Measurements from ENCODE around the gene CBR3. TPM values are rescaled to one million over a fixed set of nuclear protein-coding genes. Genes with fewer than 3 reads are reported as not detected.

CBR3 gene
- total and polyA plus RNA-seq, 2 donors, result 1.5 to 9.1 TPM

DNA sequence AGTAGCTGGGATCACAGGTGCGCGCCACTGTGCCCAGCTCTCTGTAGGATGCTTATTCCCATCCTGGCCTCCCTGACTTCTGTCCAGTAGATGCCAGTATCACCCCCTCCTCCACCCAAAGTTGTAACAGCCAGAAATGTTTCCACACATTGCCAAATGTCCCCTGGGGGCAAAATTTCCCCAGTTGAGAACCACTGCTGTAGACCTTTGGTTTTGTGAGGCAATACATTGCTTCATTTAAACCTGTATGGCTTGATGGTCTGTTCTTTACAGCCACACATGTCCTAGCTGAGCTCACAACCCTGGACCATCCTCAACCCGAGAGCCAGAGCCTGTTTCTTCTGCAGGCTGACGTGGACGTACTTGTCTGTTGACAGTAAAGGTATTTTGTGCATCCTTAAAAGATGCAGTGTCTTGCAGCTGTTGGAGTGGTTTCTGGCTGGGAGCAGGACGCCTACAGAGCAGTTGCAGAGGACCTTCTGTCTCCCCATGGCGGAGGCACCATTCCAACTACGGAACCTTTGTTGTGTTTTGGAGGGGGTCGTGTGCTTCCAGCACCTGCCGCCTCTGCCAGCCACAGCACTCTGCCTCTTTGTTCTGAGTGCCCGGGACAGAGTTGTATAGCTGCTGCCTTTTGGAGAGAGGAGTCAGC lies 48.4 kb downstream of the CBR3 start:
- Histone ChIP-seq H3K36me3 (ENCODE audit: control insufficient read depth in 2 of 2, insufficient read depth in 2 of 2, low read length in 1 of 2) (peaks cover 0 to 3% of the 10 kb centered on the region in 2 donors), H3K4me1 (ENCODE audit: control insufficient read depth in 2 of 2, insufficient read depth in 2 of 2, low read length in 2 of 2) (peaks cover 0 to 2% of the 10 kb centered on the region in 2 donors), H3K4me3 (ENCODE audit: low read length in 2 of 2) (no peak overlapping the region), H3K27ac (ENCODE audit: low read depth in 1 of 2, low read length in 1 of 2) (no peak overlapping the region), H3K27me3 (ENCODE audit: control insufficient read depth in 2 of 2, insufficient read depth in 1 of 2, low read length in 1 of 2) (no peaks in the 10 kb centered on the region), H3K9me3 (ENCODE audit: control insufficient read depth in 2 of 2, insufficient read depth in 1 of 2, low read length in 1 of 2) (peaks cover 0 to 2% of the 10 kb centered on the region in 2 donors)
- 95% methylated on average over 11 of the region's 11 CpGs for WGBS
- DNase-seq (ENCODE audit: low read depth in 6 of 9, low spot score in 9 of 9), result no peak

DNA sequence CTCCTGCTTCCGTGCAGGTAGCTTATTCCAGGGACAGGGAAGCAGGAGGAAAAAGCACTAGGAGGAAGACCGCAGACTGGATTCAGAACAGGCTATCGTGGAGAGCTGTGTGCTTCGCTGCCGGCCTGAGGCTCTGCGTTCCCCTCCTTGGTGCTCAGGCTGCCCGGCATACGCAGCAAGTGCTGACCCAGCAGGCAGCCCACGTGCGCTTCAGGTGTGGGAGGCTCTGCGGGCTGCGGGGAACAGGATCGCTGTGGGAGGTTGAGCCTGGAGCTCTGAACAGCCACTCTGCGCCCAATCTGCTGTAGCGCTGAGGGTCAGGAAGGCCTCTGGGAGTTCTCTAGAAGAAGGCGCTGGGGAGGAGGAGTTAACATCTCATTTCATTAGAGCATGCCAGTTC lies 49.7 kb downstream of the CBR3 start:
- H3K9me3 ChIP-seq (ENCODE audit: control insufficient read depth in 2 of 2, insufficient read depth in 1 of 2, low read length in 1 of 2), result peaks cover 0 to 2% of the 10 kb centered on the region in 2 donors
- no peak overlapping the region for H3K27ac ChIP-seq (ENCODE audit: low read depth in 1 of 2, low read length in 1 of 2)
- no peaks in the 10 kb centered on the region for H3K27me3 ChIP-seq (ENCODE audit: control insufficient read depth in 2 of 2, insufficient read depth in 1 of 2, low read length in 1 of 2)
- DNase-seq (ENCODE audit: low read depth in 6 of 9, low spot score in 9 of 9), result no peak
- WGBS, result 99% methylated on average over 16 of the region's 16 CpGs
- H3K4me1 ChIP-seq (ENCODE audit: control insufficient read depth in 2 of 2, insufficient read depth in 2 of 2, low read length in 2 of 2), result peaks cover 0 to 2% of the 10 kb centered on the region in 2 donors
- peaks cover 0 to 3% of the 10 kb centered on the region in 2 donors for H3K36me3 ChIP-seq (ENCODE audit: control insufficient read depth in 2 of 2, insufficient read depth in 2 of 2, low read length in 1 of 2)
- no peak overlapping the region for H3K4me3 ChIP-seq (ENCODE audit: low read length in 2 of 2)

DNA sequence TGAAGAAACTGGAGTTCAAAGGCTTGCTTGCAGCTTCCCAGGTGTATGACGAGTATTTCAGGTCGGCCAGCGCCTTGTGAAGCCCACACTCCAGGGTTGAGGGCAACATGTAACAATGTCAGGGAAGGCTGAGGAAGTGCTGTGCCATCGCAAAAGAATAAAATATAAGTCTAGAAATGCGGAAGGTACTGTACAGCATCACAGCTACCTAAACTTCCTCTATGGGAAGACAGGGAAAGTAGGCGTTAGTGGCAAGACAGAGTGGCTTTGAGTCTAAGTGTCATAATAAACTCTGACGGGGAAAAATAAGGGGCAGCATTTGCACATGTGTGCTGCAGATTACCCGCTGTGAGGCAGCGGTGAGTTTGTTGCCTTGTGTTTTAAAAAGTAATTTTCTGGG lies 50.6 kb downstream of the CBR3 start:
- 96% methylated on average over 9 of the region's 9 CpGs for WGBS
- Histone ChIP-seq H3K4me1 (ENCODE audit: control insufficient read depth in 2 of 2, insufficient read depth in 2 of 2, low read length in 2 of 2) (peaks cover 0 to 2% of the 10 kb centered on the region in 2 donors), H3K36me3 (ENCODE audit: control insufficient read depth in 2 of 2, insufficient read depth in 2 of 2, low read length in 1 of 2) (peaks cover 0 to 3% of the 10 kb centered on the region in 2 donors), H3K27ac (ENCODE audit: low read depth in 1 of 2, low read length in 1 of 2) (no peak overlapping the region), H3K27me3 (ENCODE audit: control insufficient read depth in 2 of 2, insufficient read depth in 1 of 2, low read length in 1 of 2) (no peaks in the 10 kb centered on the region), H3K9me3 (ENCODE audit: control insufficient read depth in 2 of 2, insufficient read depth in 1 of 2, low read length in 1 of 2) (no peaks in the 10 kb centered on the region), H3K4me3 (ENCODE audit: low read length in 2 of 2) (no peak overlapping the region)
- DNase-seq (ENCODE audit: low read depth in 6 of 9, low spot score in 9 of 9), result no peak

DNA sequence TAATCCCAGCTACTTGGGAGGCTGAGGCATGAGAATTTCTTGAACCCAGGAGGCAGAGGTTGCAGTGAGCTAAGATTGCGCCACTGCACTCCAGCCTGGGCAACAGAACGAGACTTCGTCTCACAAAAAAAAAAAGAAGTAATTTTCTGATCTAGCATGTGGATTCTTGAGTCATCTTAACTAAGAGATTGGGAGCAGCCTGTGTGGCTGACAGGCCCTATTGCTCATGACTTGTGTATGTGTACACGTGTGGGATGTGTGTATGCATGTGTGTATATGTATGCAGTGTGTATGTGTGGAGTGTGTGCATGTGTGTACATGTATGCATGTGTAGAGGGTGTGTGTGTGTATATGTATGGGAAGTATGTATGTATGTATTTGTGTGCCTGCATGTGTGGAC lies 51.2 kb downstream of the CBR3 start:
- H3K9me3 ChIP-seq (ENCODE audit: control insufficient read depth in 2 of 2, insufficient read depth in 1 of 2, low read length in 1 of 2), result no peaks in the 10 kb centered on the region
- no peak overlapping the region for H3K4me3 ChIP-seq (ENCODE audit: low read length in 2 of 2)
- H3K27me3 ChIP-seq (ENCODE audit: control insufficient read depth in 2 of 2, insufficient read depth in 1 of 2, low read length in 1 of 2), result no peaks in the 10 kb centered on the region
- no peak overlapping the region for H3K27ac ChIP-seq (ENCODE audit: low read depth in 1 of 2, low read length in 1 of 2)
- H3K36me3 ChIP-seq (ENCODE audit: control insufficient read depth in 2 of 2, insufficient read depth in 2 of 2, low read length in 1 of 2), result peaks cover 0 to 3% of the 10 kb centered on the region in 2 donors
- DNase-seq (ENCODE audit: low read depth in 6 of 9, low spot score in 9 of 9), result no peak
- WGBS, result 96% methylated on average over 4 of the region's 4 CpGs
- peaks cover 0 to 2% of the 10 kb centered on the region in 2 donors for H3K4me1 ChIP-seq (ENCODE audit: control insufficient read depth in 2 of 2, insufficient read depth in 2 of 2, low read length in 2 of 2)

DNA sequence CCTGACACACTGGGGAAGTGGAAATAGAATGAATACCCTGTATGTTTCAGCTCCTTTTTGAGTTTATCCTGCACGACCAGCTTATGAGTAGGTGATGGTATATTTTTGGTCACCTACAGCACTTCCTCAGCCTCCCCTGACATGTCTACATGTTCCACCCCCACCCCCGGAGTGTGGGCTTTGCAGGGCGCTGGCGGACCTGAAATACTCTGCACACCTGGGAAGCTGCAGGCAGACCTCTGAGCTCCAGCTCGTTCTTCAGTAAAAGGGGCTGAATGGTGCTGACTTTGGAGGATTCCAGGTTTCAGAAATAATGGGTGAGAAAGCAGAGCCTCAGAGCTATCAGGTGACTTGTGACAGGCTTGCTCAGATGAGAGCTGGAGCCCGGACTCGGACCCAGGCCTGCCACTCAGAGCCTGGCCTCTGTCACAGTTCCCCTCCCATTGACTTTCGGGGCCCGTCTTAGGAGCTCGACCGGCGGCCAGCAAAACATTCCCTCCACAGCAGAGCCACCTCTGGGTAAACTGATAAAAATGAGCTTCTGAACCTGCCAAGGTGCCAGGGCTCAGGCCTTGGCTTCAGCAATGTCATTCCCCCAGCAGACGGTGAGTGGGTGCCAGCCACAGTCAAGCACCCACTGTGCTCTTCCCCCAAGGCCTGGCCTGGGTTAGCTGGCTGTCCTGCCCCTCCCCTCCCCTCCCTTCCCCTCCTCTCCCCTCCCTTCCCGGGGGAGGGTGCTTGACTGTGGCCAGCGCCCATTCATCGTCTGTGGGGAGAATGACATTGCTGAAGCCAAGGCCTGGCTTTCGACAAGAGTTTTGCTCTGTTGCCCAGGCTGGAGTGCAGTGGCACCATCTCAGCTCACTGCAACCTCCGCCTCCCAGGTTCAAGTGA lies 51.9 kb downstream of the CBR3 start:
- no peaks in the 10 kb centered on the region for H3K9me3 ChIP-seq (ENCODE audit: control insufficient read depth in 2 of 2, insufficient read depth in 1 of 2, low read length in 1 of 2)
- H3K27me3 ChIP-seq (ENCODE audit: control insufficient read depth in 2 of 2, insufficient read depth in 1 of 2, low read length in 1 of 2), result no peaks in the 10 kb centered on the region
- no peak overlapping the region for H3K4me3 ChIP-seq (ENCODE audit: low read length in 2 of 2)
- peaks cover 0 to 3% of the 10 kb centered on the region in 2 donors for H3K36me3 ChIP-seq (ENCODE audit: control insufficient read depth in 2 of 2, insufficient read depth in 2 of 2, low read length in 1 of 2)
- WGBS, result 92% methylated on average over 18 of the region's 18 CpGs
- H3K4me1 ChIP-seq (ENCODE audit: control insufficient read depth in 2 of 2, insufficient read depth in 2 of 2, low read length in 2 of 2), result peaks cover 0 to 2% of the 10 kb centered on the region in 2 donors
- no peak for DNase-seq (ENCODE audit: low read depth in 6 of 9, low spot score in 9 of 9)
- no peak overlapping the region for H3K27ac ChIP-seq (ENCODE audit: low read depth in 1 of 2, low read length in 1 of 2)

DNA sequence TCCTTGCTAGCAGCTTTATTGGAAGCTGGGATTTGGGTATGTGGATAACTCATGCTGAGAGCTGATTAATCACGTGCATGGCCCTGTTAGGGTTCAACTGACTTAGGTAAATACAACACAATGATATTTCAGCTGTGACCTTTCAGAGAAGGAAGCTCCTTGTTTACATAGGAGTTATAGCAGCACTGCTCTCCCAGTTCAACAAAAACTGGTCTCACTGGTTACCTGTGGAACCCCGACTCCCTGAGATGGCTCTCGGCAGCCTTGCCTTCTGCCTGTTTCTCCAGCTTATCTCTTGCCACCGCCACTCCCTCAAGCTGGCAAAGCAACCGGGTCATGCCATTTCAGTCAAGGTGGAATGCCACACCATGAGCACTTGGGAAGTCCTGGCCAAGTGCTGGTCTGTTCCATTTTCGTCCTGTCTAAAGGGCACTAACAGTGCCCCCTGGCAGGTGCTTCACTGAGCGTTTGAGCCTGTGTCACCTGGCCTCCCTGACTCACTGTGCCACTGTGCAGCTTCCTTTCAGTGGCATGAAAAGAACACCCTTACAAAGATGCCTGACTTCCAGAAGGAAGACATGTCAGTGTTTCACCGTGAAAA lies 53.3 kb downstream of the CBR3 start:
- no peak overlapping the region for H3K4me3 ChIP-seq (ENCODE audit: low read length in 2 of 2)
- DNase-seq (ENCODE audit: low read depth in 6 of 9, low spot score in 9 of 9), result no peak
- no peaks in the 10 kb centered on the region for H3K9me3 ChIP-seq (ENCODE audit: control insufficient read depth in 2 of 2, insufficient read depth in 1 of 2, low read length in 1 of 2)
- H3K4me1 ChIP-seq (ENCODE audit: control insufficient read depth in 2 of 2, insufficient read depth in 2 of 2, low read length in 2 of 2), result peaks cover 0 to 2% of the 10 kb centered on the region in 2 donors
- no peaks in the 10 kb centered on the region for H3K27me3 ChIP-seq (ENCODE audit: control insufficient read depth in 2 of 2, insufficient read depth in 1 of 2, low read length in 1 of 2)
- WGBS, result 94% methylated on average over 8 of the region's 8 CpGs
- H3K27ac ChIP-seq (ENCODE audit: low read depth in 1 of 2, low read length in 1 of 2), result no peak overlapping the region
- H3K36me3 ChIP-seq (ENCODE audit: control insufficient read depth in 2 of 2, insufficient read depth in 2 of 2, low read length in 1 of 2), result peaks cover 0 to 3% of the 10 kb centered on the region in 2 donors

DNA sequence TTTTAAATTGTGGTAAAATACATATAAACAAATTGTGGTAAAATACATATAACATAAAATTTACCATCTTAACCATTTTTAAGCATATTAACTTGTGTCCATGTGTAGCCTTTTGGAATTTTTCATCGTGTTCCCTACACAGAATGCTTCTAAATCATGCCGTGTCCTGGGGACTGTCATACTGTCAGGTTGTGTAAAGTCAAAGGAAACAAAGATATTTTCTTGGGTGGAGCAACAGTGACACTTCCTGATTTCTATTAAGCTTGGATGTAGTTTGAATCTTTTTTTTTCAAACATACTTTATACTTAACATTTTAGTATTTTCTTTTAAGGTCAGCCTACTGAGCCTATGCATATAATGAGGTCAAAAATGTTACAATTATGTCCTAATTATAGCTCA lies 54.1 kb downstream of the CBR3 start:
- no peak overlapping the region for H3K27ac ChIP-seq (ENCODE audit: low read depth in 1 of 2, low read length in 1 of 2)
- no peak overlapping the region for H3K4me3 ChIP-seq (ENCODE audit: low read length in 2 of 2)
- DNase-seq (ENCODE audit: low read depth in 6 of 9, low spot score in 9 of 9), result no peak
- peaks cover 0 to 2% of the 10 kb centered on the region in 2 donors for H3K4me1 ChIP-seq (ENCODE audit: control insufficient read depth in 2 of 2, insufficient read depth in 2 of 2, low read length in 2 of 2)
- H3K9me3 ChIP-seq (ENCODE audit: control insufficient read depth in 2 of 2, insufficient read depth in 1 of 2, low read length in 1 of 2), result no peaks in the 10 kb centered on the region
- H3K27me3 ChIP-seq (ENCODE audit: control insufficient read depth in 2 of 2, insufficient read depth in 1 of 2, low read length in 1 of 2), result no peaks in the 10 kb centered on the region
- H3K36me3 ChIP-seq (ENCODE audit: control insufficient read depth in 2 of 2, insufficient read depth in 2 of 2, low read length in 1 of 2), result peaks cover 0 to 3% of the 10 kb centered on the region in 2 donors
- WGBS, result 37% methylated on average over 2 of the region's 2 CpGs

DNA sequence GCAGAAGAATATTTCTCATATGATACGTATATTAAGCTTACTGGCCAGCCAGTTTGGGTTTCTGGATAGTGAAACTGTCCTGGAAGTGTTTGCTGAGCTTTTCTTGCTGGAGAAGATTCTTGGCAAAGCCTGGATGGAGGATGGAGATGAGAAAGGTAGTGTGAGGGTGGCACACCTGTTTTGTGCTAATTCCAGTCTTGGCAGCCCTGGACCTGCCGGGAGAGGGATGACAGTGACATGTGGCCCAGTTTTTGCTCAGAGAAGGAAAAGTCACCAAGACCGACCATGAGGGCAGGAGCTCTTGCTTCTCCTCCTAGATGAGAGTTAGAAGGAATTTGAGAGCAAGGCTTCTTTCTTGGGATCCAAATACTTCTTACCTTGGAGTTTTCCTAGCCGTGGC lies 55.9 kb downstream of the CBR3 start:
- no peaks in the 10 kb centered on the region for H3K9me3 ChIP-seq (ENCODE audit: control insufficient read depth in 2 of 2, insufficient read depth in 1 of 2, low read length in 1 of 2)
- no peak overlapping the region for H3K27ac ChIP-seq (ENCODE audit: low read depth in 1 of 2, low read length in 1 of 2)
- H3K4me1 ChIP-seq (ENCODE audit: control insufficient read depth in 2 of 2, insufficient read depth in 2 of 2, low read length in 2 of 2), result no peaks in the 10 kb centered on the region
- no peak overlapping the region for H3K4me3 ChIP-seq (ENCODE audit: low read length in 2 of 2)
- no peaks in the 10 kb centered on the region for H3K27me3 ChIP-seq (ENCODE audit: control insufficient read depth in 2 of 2, insufficient read depth in 1 of 2, low read length in 1 of 2)
- no peak for DNase-seq (ENCODE audit: low read depth in 6 of 9, low spot score in 9 of 9)
- no peaks in the 10 kb centered on the region for H3K36me3 ChIP-seq (ENCODE audit: control insufficient read depth in 2 of 2, insufficient read depth in 2 of 2, low read length in 1 of 2)
- 98% methylated on average over 4 of the region's 4 CpGs for WGBS

DNA sequence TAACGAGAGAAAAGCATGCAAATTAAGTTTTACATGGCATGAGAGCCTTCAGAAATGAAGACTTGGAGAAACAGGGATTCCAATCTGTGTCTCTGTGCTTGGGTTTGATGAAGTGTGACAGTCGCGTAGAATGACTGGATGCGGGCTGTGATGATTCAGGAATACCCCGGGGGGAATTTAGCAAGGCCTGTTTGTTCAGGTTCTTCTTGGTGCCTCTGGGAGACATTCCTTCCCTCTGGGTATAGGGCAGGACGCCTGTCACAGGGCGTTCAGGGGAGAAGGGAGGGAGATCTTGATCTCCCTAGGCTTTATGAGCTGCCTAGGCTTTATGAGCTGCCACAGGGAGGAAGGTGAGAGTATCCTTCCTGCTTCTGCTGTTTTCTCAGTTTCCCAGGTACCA lies 58.3 kb downstream of the CBR3 start:
- Histone ChIP-seq H3K4me1 (ENCODE audit: control insufficient read depth in 2 of 2, insufficient read depth in 2 of 2, low read length in 2 of 2) (no peaks in the 10 kb centered on the region), H3K27me3 (ENCODE audit: control insufficient read depth in 2 of 2, insufficient read depth in 1 of 2, low read length in 1 of 2) (no peaks in the 10 kb centered on the region), H3K4me3 (ENCODE audit: low read length in 2 of 2) (no peak overlapping the region), H3K27ac (ENCODE audit: low read depth in 1 of 2, low read length in 1 of 2) (no peak overlapping the region), H3K36me3 (ENCODE audit: control insufficient read depth in 2 of 2, insufficient read depth in 2 of 2, low read length in 1 of 2) (no peaks in the 10 kb centered on the region), H3K9me3 (ENCODE audit: control insufficient read depth in 2 of 2, insufficient read depth in 1 of 2, low read length in 1 of 2) (no peaks in the 10 kb centered on the region)
- no peak for DNase-seq (ENCODE audit: low read depth in 6 of 9, low spot score in 9 of 9)
- WGBS, result 98% methylated on average over 7 of the region's 7 CpGs

All from thymus (tissue), 11 donors.